HepG2 (cell line): Measurements from ENCODE around the gene C2orf74. TPM values are rescaled to one million over a fixed set of nuclear protein-coding genes. Genes with fewer than 3 reads are reported as not detected.

ENCODE experiments used
- AFF4 ChIP-seq: sonication (generic); formaldehyde crosslinking; IDR thresholded peaks from 2 replicates; pipeline ENCODE4 v1.4.0; 2020; ENCODE audit warnings: missing genetic modification reagents
- CBFB ChIP-seq: sonication (generic); formaldehyde crosslinking; IDR thresholded peaks from 2 replicates; pipeline ENCODE4 v1.4.0; 2020; ENCODE audit warnings: missing genetic modification reagents
- CHD4 ChIP-seq: fragments of 200-600 bp; sonication (generic); IDR thresholded peaks from 2 replicates; pipeline ENCODE4 v1.7.0; 2017; ENCODE audit warnings: mild to moderate bottlenecking, low read length, borderline replicate concordance
- ELF4 ChIP-seq: sonication (generic); formaldehyde crosslinking; IDR thresholded peaks from 2 replicates; pipeline ENCODE4 v1.5.0; 2020; ENCODE audit warnings: missing genetic modification reagents, mild to moderate bottlenecking, moderate library complexity, borderline replicate concordance
- HHEX ChIP-seq: IDR thresholded peaks from 2 replicates; pipeline ENCODE4 v1.6.1; 2016; ENCODE audit warnings: control low read depth
- HNRNPL ChIP-seq: fragments of 200-400 bp; formaldehyde crosslinking; IDR thresholded peaks from 2 replicates; pipeline ENCODE4 v1.6.1; 2017; ENCODE audit warnings: mild to moderate bottlenecking, low read depth, low read length
- IKZF5 ChIP-seq: IDR thresholded peaks from 2 replicates; pipeline ENCODE4 v1.6.1; 2018; ENCODE audit warnings: missing genetic modification reagents, mild to moderate bottlenecking, missing compliant biosample characterization
- NFIC ChIP-seq: IDR thresholded peaks from 2 replicates; pipeline ENCODE4 v1.6.1; 2012; ENCODE audit warnings: mild to moderate bottlenecking, low read length, inconsistent platforms
- NFYB ChIP-seq: sonication (generic); formaldehyde crosslinking; IDR thresholded peaks from 2 replicates; pipeline ENCODE4 v1.4.0; 2020; ENCODE audit warnings: missing genetic modification reagents
- NFYC ChIP-seq: IDR thresholded peaks from 2 replicates; pipeline ENCODE4 v1.6.1; 2016; ENCODE audit warnings: missing genetic modification reagents, missing compliant biosample characterization
- RCOR2 ChIP-seq: IDR thresholded peaks from 2 replicates; pipeline ENCODE4 v1.6.1; 2016; ENCODE audit warnings: missing biosample characterization, missing genetic modification reagents
- SMAD1 ChIP-seq: sonication (generic); formaldehyde crosslinking; IDR thresholded peaks from 2 replicates; pipeline ENCODE4 v1.4.0; 2020; ENCODE audit warnings: missing genetic modification reagents, low read depth, mild to moderate bottlenecking, borderline replicate concordance
- SNRNP70 ChIP-seq: fragments of 200-400 bp; formaldehyde crosslinking; IDR thresholded peaks from 2 replicates; pipeline ENCODE4 v1.6.1; 2017; ENCODE audit warnings: mild to moderate bottlenecking, low read depth, low read length, moderate library complexity
- TSC22D2 ChIP-seq: sonication (generic); formaldehyde crosslinking; IDR thresholded peaks from 2 replicates; pipeline ENCODE4 v1.5.1; 2020; ENCODE audit warnings: missing genetic modification reagents, mild to moderate bottlenecking, borderline replicate concordance
- ZFY ChIP-seq: sonication (generic); formaldehyde crosslinking; IDR thresholded peaks from 2 replicates; pipeline ENCODE4 v1.4.0; 2020; ENCODE audit warnings: missing genetic modification reagents
- ZNF280D ChIP-seq: sonication (generic); formaldehyde crosslinking; IDR thresholded peaks from 2 replicates; pipeline ENCODE4 v1.5.1; 2020; ENCODE audit warnings: mild to moderate bottlenecking, missing genetic modification reagents
- ZNF33A ChIP-seq: sonication (generic); formaldehyde crosslinking; IDR thresholded peaks from 2 replicates; pipeline ENCODE4 v1.5.1; 2020; ENCODE audit warnings: missing genetic modification reagents, mild to moderate bottlenecking, moderate library complexity, borderline replicate concordance
- ZNF354B ChIP-seq: sonication (generic); formaldehyde crosslinking; IDR thresholded peaks from 2 replicates; pipeline ENCODE4 v1.8.0; 2022; ENCODE audit warnings: mild to moderate bottlenecking, missing genetic modification reagents
- ZNF572 ChIP-seq: sonication (generic); formaldehyde crosslinking; IDR thresholded peaks from 2 replicates; pipeline ENCODE4 v1.5.1; 2020; ENCODE audit warnings: mild to moderate bottlenecking, missing genetic modification reagents
- ZSCAN20 ChIP-seq: sonication (generic); formaldehyde crosslinking; IDR thresholded peaks from 2 replicates; pipeline ENCODE4 v1.4.0; 2020; ENCODE audit warnings: missing genetic modification reagents, mild to moderate bottlenecking, borderline replicate concordance
- ZSCAN21 ChIP-seq: sonication (generic); formaldehyde crosslinking; IDR thresholded peaks from 2 replicates; pipeline ENCODE4 v1.8.0; 2022; ENCODE audit warnings: mild to moderate bottlenecking, missing genetic modification reagents, moderate library complexity, borderline replicate concordance
- ZSCAN9 ChIP-seq: IDR thresholded peaks from 2 replicates; pipeline ENCODE4 v1.6.1; 2016; ENCODE audit warnings: borderline replicate concordance
- polyA plus RNA-seq, 8 experiments: library from polyadenylated mRNA; depleted of rRNA in 3 of 8; stranded (reverse) in 7 of 8; unstranded in 1 of 8; fragments of >200 nt; fragmentation: Illumina TruSeq in 4 of 8; extraction: Trizol in 4 of 8; gene quantifications; 2 replicates each; pipeline versions ENCODE4 v1.2.1 to v1.2.3, GENCODE V29; 2011 to 2016; ENCODE audit warnings: low read depth in 4 of 8, missing spikeins in 1 of 8, mixed read lengths in 1 of 8; ENCODE audit not compliant: insufficient read depth in 1 of 8
- total RNA-seq, 5 experiments: library from RNA; depleted of rRNA; stranded (reverse); fragments of >200 nt; fragmentation: Illumina TruSeq; extraction: Trizol; gene quantifications; 2 replicates each; pipeline ENCODE4 v1.2.3, GENCODE V29; 2016; ENCODE audit warnings: low read depth in 1 of 5

C2orf74 gene
- total and polyA plus RNA-seq, 2 of the 13 experiments (the other 11 are each of a cell fraction or from before 2014, with no cell fraction given): 10.6 to 13.8 TPM

GRCh38 chr2:61176755-61177726 is 15.1 kb downstream of the C2orf74 start (continued):
- TF ChIP-seq ZNF33A (CRISPR knock-in tag) (no peak), RCOR2 (CRISPR knock-in tag) (no peak), ZSCAN9 (CRISPR knock-in tag) (peak; percentile 97), SNRNP70 (no peak), HHEX (no peak), ZFY (CRISPR knock-in tag) (peak; percentile 96), CBFB (CRISPR knock-in tag) (peak; percentile 96), ZSCAN20 (CRISPR knock-in tag) (peak; percentile 85), NFYC (peak; percentile 36), CHD4 (no peak), AFF4 (CRISPR knock-in tag) (no peak; the same call in 1 of the 2 replicates), NFYB (CRISPR knock-in tag) (no peak; the same call in none of the 2 replicates), TSC22D2 (CRISPR knock-in tag) (peak; percentile 85), HNRNPL (no peak), NFIC (no peak), SMAD1 (no peak; the same call in 1 of the 2 replicates), IKZF5 (CRISPR knock-in tag) (peak; percentile 74), ZNF354B (CRISPR knock-in tag) (no peak), ELF4 (no peak), ZNF280D (CRISPR knock-in tag) (peak; percentile 81; the same call in 1 of the 2 replicates), ZSCAN21 (CRISPR knock-in tag) (no peak; the same call in 1 of the 2 replicates), ZNF572 (CRISPR knock-in tag) (no peak)
